GM12878 (cell line): ENCODE data around the gene KIAA1671. TPM values are rescaled to one million over a fixed set of nuclear protein-coding genes. Genes with fewer than 3 reads are reported as not detected.

Source experiments
- BCLAF1 ChIP-seq: fragments of 450-650 bp; IDR thresholded peaks from 2 replicates; pipeline ENCODE4 v1.6.1; 2017; ENCODE audit warnings: antibody characterized with exemption, mild to moderate bottlenecking, moderate library complexity
- LARP7 ChIP-seq: fragments of 450-650 bp; IDR thresholded peaks from 2 replicates; pipeline ENCODE4 v1.6.1; 2017; ENCODE audit warnings: mild to moderate bottlenecking
- RAD51 ChIP-seq: fragments of 450-650 bp; IDR thresholded peaks from 2 replicates; pipeline ENCODE4 v1.6.1; 2016; ENCODE audit warnings: moderate library complexity, mild to moderate bottlenecking, inconsistent platforms
- RFX5 ChIP-seq: IDR thresholded peaks from 2 replicates; pipeline ENCODE4 v1.6.1; 2011; ENCODE audit warnings: low read depth, low read length, improper control_type of control experiment
- SKIL ChIP-seq: fragments of 450-650 bp; IDR thresholded peaks from 2 replicates; pipeline ENCODE4 v1.6.1; 2017; ENCODE audit warnings: mild to moderate bottlenecking, low read depth, inconsistent platforms; ENCODE audit not compliant: poor library complexity, severe bottlenecking
- SREBF2 ChIP-seq: IDR thresholded peaks from 2 replicates; pipeline ENCODE4 v1.6.1; 2012; ENCODE audit warnings: mild to moderate bottlenecking, low read length
- polyA plus RNA-seq, 11 experiments: library from polyadenylated mRNA; depleted of rRNA in 4 of 11; unstranded in 6 of 11; stranded (reverse) in 5 of 11; fragments of >200 nt; fragmentation: Nextera tagmentation in 4 of 11; fragmentation: Illumina TruSeq in 1 of 11; extraction: Ambion mirVana in 4 of 11; extraction: Trizol in 1 of 11; gene quantifications; 1 replicate in 1 of 11; 2 replicates in 10 of 11; pipeline versions ENCODE4 v1.2.1 to v1.2.3, GENCODE V29; 2011 to 2016; ENCODE audit warnings: inconsistent platforms in 2 of 11, missing spikeins in 2 of 11, low read depth in 1 of 11
- total RNA-seq, 4 experiments: library from RNA; depleted of rRNA in 3 of 4; stranded (reverse); fragments of >200 nt in 3 of 4; fragmentation: Illumina TruSeq in 1 of 4; extraction: Trizol in 1 of 4; gene quantifications; 2 replicates each; pipeline versions ENCODE4 v1.2.1 to v1.2.3, GENCODE V29; 2013 to 2021

Gene KIAA1671
- total and polyA plus RNA-seq, 10 of the 15 experiments (the other 5 are each of a cell fraction or from before 2014, with no cell fraction given) = 0.05 to 2.7 (median 0.33) TPM

- TF ChIP-seq SKIL = no peak
- TF ChIP-seq LARP7 = no peak
- no peak for TF ChIP-seq RFX5
- TF ChIP-seq RAD51 = no peak
- TF ChIP-seq BCLAF1 = no peak
- TF ChIP-seq SREBF2 = no peak
Observed at GRCh38 chr22:25167834-25168601, 215.5 kb downstream of the KIAA1671 start (continued).
